Colonic mucosa (tissue), 4 donors: Measurements from ENCODE around the gene RIMOC1. TPM values are rescaled to one million over a fixed set of nuclear protein-coding genes. Genes with fewer than 3 reads are reported as not detected.

Experiments
- DNase-seq: peaks from one replicate; pipeline ENCODE4 v3.0.0-alpha.2; 2020
- H3K27ac ChIP-seq: fragments of 200-600 bp; one replicate; pipeline ENCODE4 v1.8.0; 2021
- H3K27me3 ChIP-seq: fragments of 200-600 bp; one replicate; pipeline ENCODE4 v1.8.0; 2021
- H3K36me3 ChIP-seq: fragments of 200-600 bp; one replicate; pipeline ENCODE4 v1.8.0; 2021
- H3K4me1 ChIP-seq: fragments of 200-600 bp; one replicate; pipeline ENCODE4 v1.8.0; 2021; ENCODE audit warnings: mild to moderate bottlenecking
- H3K4me3 ChIP-seq: fragments of 200-600 bp; one replicate; pipeline ENCODE4 v1.8.0; 2021
- H3K9ac ChIP-seq, 2 donors: one replicate each; pipeline ENCODE4 v1.7.0; 2013; ENCODE audit warnings: control low read depth in 2 of 2, low read depth in 2 of 2, low read length in 2 of 2
- H3K9me3 ChIP-seq: fragments of 200-600 bp; one replicate; pipeline ENCODE4 v1.8.0; 2021
- CTCF ChIP-seq: fragments of 200-600 bp; IDR thresholded peaks from one replicate; pipeline ENCODE4 v1.8.0; 2022; ENCODE audit warnings: antibody characterized with exemption, mild to moderate bottlenecking
- intact Hi-C: fragments of 100-400 bp; cut with DNase I; formaldehyde crosslinking; loops from one replicate; pipeline ENCODE4 v1.14.1; 2022
- total RNA-seq, 2 donors: library from RNA; stranded (reverse); fragmentation: NEBNext Ultra II Directional in 1 of 2; extraction: Animal tissue kit (Norgen Biotek cat#: 25700) in 1 of 2; gene quantifications; one replicate each; pipeline ENCODE4 v1.2.1, GENCODE V29; 2021
- donor health status: healthy.
- donor health status: DM: no; HTN: no; CAD: no.
- donor health status: DM: no; HTN: no; CAD: no.

RIMOC1 gene
- total RNA-seq, 2 donors from 2014 or later: 23.1 to 29.7 TPM

GRCh38 chr5:41924526-41924871, 20.4 kb downstream of the RIMOC1 start:
- no peaks in the 10 kb centered on the region for H3K36me3 ChIP-seq
- H3K9me3 ChIP-seq: no peaks in the 10 kb centered on the region
- no peaks in the 10 kb centered on the region for H3K27me3 ChIP-seq
- no peak for TF ChIP-seq CTCF
- peak overlapping the region; percentile 87 to 89 for H3K9ac ChIP-seq
- H3K4me1 ChIP-seq: no peaks in the 10 kb centered on the region
- intact Hi-C loops: no loop called here
- H3K27ac ChIP-seq: peak overlapping the region; percentile 88
- peak overlapping the region; percentile 66 for H3K4me3 ChIP-seq
- no peak for DNase-seq

GRCh38 chr5:41924872-41925554, 20.9 kb downstream of the RIMOC1 start, which contains the start of gene FBXO4:
FBXO4 (plus strand) TSS chr5:41925281; CDS start chr5:41925310, 29 bp downstream.
- peak; percentile 86 for DNase-seq
- Histone ChIP-seq H3K36me3 (no peaks in the 10 kb centered on the region), H3K9me3 (no peaks in the 10 kb centered on the region), H3K9ac (peak within 1 kb of the TSS; percentile 87 to 89), H3K4me1 (no peaks in the 10 kb centered on the region), H3K4me3 (peak within 1 kb of the TSS; percentile 66), H3K27ac (peak within 1 kb of the TSS; percentile 88), H3K27me3 (no peaks in the 10 kb centered on the region)
- peak; percentile 32 for TF ChIP-seq CTCF
- intact Hi-C loops: loop anchor here (5.0 kb wide), 2 partner anchors 53 to 68 kb away; partner anchors contain the start of gene OXCT1

GRCh38 chr5:41925555-41925951, 21.4 kb downstream of the RIMOC1 start:
- intact Hi-C loops: loop anchor here (5.0 kb wide), 2 partner anchors 53 to 68 kb away; partner anchors contain the start of gene OXCT1
- Histone ChIP-seq H3K27ac (peak overlapping the region; percentile 88), H3K4me1 (no peaks in the 10 kb centered on the region), H3K36me3 (no peaks in the 10 kb centered on the region), H3K9ac (peak overlapping the region; percentile 87 to 89), H3K9me3 (no peaks in the 10 kb centered on the region), H3K4me3 (peak overlapping the region; percentile 66), H3K27me3 (no peaks in the 10 kb centered on the region)
- TF ChIP-seq CTCF: no peak
- peak; percentile 58 for DNase-seq

- intact Hi-C loops: loop anchor here (5.0 kb wide), 2 partner anchors 55 to 70 kb away; partner anchors contain the start of gene OXCT1
- H3K9me3 ChIP-seq: no peaks in the 10 kb centered on the region
Observed at GRCh38 chr5:41927604-41928003, 23.5 kb downstream of the RIMOC1 start.

GRCh38 chr5:41929035-41929434, 24.9 kb downstream of the RIMOC1 start:
- no peak for DNase-seq
- intact Hi-C loops: loop anchor here (5.0 kb wide), 2 partner anchors 57 to 72 kb away; partner anchors contain the start of gene OXCT1
- no peak for TF ChIP-seq CTCF

More at GRCh38 chr5:41927604-41928003, 23.5 kb downstream of the RIMOC1 start:
- H3K4me3 ChIP-seq: no peak overlapping the region
- H3K4me1 ChIP-seq: no peaks in the 10 kb centered on the region
- H3K9ac ChIP-seq: no peak overlapping the region
- no peaks in the 10 kb centered on the region for H3K36me3 ChIP-seq
- no peak overlapping the region for H3K27ac ChIP-seq
- no peak for TF ChIP-seq CTCF
- H3K27me3 ChIP-seq: no peaks in the 10 kb centered on the region
- DNase-seq: no peak

More at GRCh38 chr5:41929035-41929434, 24.9 kb downstream of the RIMOC1 start:
- Histone ChIP-seq H3K4me1 (no peaks in the 10 kb centered on the region), H3K27me3 (no peaks in the 10 kb centered on the region), H3K4me3 (no peak overlapping the region), H3K9me3 (no peaks in the 10 kb centered on the region), H3K9ac (no peak overlapping the region), H3K27ac (no peak overlapping the region), H3K36me3 (no peaks in the 10 kb centered on the region)
